ENCODE measurements around the gene DLX4.

DNA sequence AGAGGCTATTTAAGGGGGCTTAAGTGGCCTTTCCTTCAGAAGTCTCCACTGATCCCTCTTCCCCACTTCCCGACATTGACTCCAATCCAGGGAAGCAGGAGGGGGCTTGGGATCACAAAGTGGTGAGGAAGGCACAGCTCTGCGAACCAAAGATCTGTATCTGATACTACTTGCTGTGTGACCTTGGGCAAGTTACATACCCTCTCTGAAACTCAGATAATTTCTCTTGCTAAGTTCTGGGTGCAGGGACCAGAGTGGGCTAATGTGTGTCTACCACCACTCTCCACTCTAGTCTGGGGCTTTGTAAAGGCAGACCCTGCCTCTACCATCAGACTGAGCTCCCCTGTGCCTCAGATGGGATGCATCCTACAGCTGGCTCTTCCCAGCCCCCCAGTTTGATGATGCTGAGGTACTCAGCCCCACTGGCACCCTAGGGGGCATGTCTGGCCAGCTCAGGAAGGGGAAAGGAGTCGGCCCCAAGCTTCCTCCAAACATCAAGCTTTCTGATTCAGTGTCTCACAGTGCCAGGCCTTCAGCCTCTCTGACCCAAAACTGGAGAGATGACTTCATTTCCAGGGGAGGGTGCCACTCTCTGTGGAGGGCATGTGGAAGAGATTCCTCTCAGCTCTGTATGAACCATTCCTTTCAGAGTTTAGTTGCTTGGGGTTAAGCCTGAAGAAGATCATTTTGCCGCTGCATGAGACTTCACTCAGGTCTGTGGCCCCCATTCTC lies 10.9 kb downstream of the DLX4 start:
- TF ChIP-seq POLR2A (IDR thresholded peaks at IDR 0.05; ENCODE audit: low read depth, low read length) (no peak), POLR2AphosphoS5 (IDR thresholded peaks at IDR 0.05; ENCODE audit: insufficient read depth, low read depth, low read length) (no peak)
- TF ChIP-seq, protein P1, sequence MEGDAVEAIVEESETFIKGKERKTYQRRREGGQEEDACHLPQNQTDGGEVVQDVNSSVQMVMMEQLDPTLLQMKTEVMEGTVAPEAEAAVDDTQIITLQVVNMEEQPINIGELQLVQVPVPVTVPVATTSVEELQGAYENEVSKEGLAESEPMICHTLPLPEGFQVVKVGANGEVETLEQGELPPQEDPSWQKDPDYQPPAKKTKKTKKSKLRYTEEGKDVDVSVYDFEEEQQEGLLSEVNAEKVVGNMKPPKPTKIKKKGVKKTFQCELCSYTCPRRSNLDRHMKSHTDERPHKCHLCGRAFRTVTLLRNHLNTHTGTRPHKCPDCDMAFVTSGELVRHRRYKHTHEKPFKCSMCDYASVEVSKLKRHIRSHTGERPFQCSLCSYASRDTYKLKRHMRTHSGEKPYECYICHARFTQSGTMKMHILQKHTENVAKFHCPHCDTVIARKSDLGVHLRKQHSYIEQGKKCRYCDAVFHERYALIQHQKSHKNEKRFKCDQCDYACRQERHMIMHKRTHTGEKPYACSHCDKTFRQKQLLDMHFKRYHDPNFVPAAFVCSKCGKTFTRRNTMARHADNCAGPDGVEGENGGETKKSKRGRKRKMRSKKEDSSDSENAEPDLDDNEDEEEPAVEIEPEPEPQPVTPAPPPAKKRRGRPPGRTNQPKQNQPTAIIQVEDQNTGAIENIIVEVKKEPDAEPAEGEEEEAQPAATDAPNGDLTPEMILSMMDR (IDR thresholded peaks at IDR 0.05; ENCODE audit: extremely low read depth in 1 of 2, insufficient read depth in 1 of 2, low read depth in 1 of 2, low read length in 2 of 2) = no peak

Measured in endothelial cell of umbilical vein (primary cell).